HUDEP-2 (cell line): ENCODE results near the gene NXN.
"Not testable (repeated sequence)": the region's sequence is repeated elsewhere in the genome, so short reads cannot be mapped to it uniquely, and the experiment has no call there.

Experiments used
- DNase-seq, 76 experiments: peaks; one replicate each; lab custom pipeline; 2025; ENCODE audit not compliant: unreplicated experiment in 76 of 76; lab: John Stamatoyannopoulos, UW

Gene NXN

GRCh38 chr17:867896-868489, 111.6 kb downstream of the NXN start:
- no peak for DNase-seq

DNA sequence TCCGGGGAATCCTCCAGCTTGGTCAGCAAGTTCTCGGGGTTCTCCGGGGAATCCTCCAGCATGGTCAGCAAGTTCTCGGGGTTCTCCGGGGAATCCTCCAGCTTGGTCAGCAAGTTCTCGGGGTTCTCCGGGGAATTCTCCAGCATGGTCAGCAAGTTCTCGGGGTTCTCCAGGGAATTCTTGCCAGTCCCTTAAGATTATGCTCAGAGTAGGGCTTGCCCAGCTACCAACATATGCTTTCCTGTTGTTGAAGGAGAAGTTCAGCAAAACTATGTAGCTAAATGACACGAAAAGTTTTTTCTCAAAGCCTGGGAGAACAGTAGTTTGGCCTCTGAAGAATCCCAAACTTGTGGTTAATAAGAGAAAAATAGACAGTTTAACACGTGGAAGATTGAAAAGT, 112.3 kb downstream of the NXN start:
- not testable (repeated sequence) for DNase-seq

DNA sequence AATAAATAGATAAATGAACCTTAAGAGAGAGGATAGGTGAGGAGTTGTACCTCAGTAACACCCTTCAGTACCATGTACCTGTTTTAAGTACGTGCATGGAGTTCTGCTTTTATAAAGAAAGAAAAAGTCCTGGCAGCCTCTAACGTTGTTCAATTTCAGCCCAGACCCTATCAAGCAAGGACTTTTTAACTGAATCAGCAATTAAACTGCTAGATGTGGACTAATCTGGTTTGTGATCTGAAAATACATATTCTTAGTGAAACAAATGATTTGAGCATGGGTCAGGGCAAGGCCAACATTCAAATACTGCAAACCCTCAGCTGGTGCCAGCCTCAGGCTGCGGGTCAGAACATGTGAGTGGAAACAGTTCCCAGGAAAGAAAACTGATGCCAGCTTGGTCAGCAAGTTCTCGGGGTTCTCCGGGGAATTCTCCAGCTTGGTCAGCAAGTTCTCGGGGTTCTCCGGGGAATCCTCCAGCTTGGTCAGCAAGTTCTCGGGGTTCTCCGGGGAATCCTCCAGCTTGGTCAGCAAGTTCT, 112.9 kb downstream of the NXN start:
- DNase-seq, result no peak

GRCh38 chr17:864315-864714, 115.3 kb downstream of the NXN start:
- peak in 9 of 76 experiments; percentile 2 to 36 (median 7) for DNase-seq

DNA sequence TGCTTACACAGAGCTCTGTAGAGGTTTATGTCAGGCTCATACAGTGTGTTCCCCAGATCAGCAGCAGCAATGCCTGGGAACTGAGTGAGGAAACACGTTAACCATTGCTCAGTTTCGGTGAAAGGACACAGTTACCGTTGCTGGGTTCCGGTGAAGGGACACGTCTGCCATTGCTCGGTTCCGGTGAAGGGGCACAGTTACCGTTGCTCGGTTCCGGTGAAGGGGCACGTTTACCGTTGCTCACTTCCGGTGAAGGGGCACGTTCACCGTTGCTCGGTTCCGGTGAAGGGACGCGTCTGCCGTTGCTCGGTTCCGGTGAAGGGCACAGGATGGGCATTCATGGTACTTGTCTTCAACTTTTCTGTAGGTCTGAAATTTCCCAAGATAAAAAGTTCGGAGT, 115.7 kb downstream of the NXN start:
- DNase-seq, result no peak

GRCh38 chr17:862582-862981, 117.0 kb downstream of the NXN start:
- DNase-seq, result no peak

DNA sequence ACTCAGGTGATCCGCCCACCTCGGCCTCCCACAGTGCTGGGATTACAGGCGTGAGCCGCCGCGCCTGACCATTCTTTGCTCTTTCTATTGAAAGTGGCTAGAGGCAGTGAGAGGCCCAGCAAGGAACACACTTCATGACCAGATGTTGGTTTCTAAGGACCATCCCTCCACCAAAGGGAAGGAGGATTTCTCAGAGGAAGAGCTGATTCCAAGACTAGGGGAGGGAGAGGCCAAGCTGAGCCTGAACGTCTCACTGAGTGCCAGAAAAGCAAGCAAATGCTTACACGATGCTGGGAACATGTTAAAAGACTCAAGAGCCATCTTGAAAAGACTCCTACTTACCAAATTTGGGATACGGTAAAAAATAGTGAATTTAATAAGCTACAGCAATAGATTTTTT, 118.2 kb downstream of the NXN start:
- DNase-seq, result no peak

DNA sequence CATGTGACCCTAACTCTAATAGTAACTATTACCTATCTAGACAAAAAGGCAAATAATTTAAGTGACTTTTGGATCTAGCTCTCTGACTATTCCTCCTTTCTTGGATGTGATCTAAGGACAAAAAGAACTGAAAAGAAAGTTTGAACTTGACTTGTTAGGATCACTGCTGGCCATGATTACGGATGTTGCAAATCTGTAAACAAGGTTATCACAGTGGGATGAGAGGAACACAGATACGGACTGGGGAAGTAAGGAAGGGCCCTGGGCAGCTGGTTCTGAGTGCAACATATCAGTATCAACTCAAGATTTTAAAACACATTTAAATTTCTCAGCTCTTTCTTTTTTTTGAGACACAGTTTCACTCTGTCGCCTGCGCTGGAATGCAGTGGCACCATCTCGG, 118.8 kb downstream of the NXN start:
- DNase-seq, result no peak

DNA sequence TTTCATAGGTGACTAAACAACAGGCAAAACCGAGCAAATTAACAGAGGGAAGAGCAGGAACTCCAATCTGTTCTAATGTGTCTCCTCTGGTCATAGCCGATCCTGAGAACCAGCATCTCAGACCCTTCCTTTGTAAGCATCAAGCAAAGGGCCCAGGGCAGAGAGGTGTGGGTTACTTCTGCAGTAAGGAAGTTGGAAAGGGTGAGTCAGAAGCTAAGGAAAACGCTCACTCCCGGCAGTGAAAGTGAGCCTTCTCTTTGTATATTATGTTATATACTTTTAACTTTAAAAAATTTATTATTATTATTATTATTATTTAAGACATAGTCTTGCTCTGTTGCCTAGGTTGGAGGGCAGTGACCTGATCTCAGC, 119.8 kb downstream of the NXN start:
- DNase-seq, result no peak

DNA sequence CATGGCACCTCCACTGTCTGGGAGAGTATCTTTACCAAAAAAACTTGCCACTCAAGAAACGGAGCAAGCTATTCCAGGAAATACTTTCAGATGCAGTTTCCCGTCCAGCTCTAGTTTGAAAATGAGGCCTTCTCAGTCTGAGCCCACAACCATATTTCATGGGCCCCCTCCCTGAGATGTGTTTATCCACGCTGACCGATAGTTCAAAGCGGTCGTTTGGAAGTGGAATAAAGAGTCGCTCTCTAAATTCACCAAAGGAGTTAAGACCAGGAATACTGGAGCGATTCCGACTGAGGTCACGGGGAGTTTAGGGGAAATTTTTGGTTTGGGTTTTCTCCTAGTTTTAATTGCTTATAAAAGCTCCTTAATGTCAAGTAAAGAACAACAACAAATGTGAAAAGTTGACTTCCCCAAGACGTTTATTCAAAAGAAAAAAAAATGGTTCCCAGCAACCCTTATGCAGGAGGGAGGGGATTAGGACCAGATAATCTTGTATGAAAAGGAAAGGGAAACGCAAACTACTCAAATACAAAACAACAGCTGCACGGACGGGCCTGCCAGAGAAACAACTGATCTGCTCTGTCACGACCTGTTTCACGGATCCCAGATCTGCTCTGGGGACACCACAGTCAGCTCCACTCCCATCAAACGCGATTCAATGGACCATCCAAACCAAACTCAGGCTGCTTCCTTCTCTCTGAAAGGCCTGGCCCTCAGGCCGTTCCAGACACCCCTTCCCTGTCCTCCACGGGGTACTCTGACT, 120.3 kb downstream of the NXN start:
- DNase-seq, result no peak

GRCh38 chr17:856149-856548, 123.4 kb downstream of the NXN start:
- no peak for DNase-seq

GRCh38 chr17:855569-855968, 124.0 kb downstream of the NXN start:
- DNase-seq, result no peak

- not testable (repeated sequence) for DNase-seq
Measured at GRCh38 chr17:852850-853249, 126.7 kb downstream of the NXN start.

- no peak for DNase-seq
Measured at GRCh38 chr17:852349-852748, 127.2 kb downstream of the NXN start.

- DNase-seq, result no peak
Measured at GRCh38 chr17:851924-852323, 127.7 kb downstream of the NXN start.

DNA sequence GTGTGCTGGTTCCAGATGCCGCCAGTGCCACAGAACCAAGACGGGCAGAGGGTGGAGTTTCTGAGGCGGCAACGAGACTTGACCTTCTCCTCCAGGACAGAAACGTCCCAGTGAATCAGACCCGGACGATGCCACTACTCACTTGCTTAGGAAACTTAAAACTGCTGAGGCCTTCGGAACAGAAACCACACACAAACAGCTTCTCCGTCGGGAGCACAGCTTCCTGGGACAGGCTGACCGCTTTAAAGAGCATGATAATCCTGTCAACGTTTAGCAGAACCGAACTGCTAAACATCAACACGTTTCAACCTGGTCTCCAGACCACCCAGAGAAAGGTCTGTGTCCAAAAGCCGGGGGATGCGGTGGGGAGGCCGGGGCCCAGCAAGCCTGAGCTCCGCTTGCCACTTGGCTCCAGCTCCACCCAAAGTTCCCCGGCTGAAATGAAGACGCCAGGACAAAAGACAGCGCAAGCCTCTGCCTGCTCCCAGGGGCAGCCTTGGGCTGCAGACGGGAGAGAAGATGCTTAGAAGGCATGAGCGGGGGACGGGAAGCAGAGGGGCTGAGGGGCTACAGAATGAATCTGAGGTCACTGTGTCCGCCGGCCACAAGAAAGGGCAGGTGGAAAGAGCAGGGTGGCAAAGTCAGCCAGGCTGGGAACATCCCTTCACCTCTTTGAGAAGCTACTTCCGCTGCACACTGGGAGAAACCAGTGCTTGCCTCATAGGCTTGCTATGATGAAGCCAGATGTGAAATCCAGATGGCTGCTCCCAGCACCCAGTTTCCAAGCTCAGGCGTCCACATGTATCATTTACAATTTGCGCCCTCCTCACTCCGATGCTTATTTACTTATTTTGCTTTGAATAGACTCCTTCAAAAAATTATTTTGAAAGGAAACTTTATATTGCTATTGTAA, 128.5 kb downstream of the NXN start:
- no peak for DNase-seq

- DNase-seq, result no peak
Measured at GRCh38 chr17:850086-850850, 129.3 kb downstream of the NXN start.

- DNase-seq, result no peak
Measured at GRCh38 chr17:848402-848801, 131.2 kb downstream of the NXN start.

- no peak for DNase-seq
Measured at GRCh38 chr17:846901-847843, 132.4 kb downstream of the NXN start.
